LNCAP (cell line): ENCODE results near the gene SDHAF3.

Source experiments
- TF ChIP-seq, protein P1 (sequence below): fragments of 450-650 bp; IDR thresholded peaks from 2 replicates; pipeline ENCODE4 v1.5.1; 2017; ENCODE audit warnings: mild to moderate bottlenecking

The SDHAF3 gene

DNA sequence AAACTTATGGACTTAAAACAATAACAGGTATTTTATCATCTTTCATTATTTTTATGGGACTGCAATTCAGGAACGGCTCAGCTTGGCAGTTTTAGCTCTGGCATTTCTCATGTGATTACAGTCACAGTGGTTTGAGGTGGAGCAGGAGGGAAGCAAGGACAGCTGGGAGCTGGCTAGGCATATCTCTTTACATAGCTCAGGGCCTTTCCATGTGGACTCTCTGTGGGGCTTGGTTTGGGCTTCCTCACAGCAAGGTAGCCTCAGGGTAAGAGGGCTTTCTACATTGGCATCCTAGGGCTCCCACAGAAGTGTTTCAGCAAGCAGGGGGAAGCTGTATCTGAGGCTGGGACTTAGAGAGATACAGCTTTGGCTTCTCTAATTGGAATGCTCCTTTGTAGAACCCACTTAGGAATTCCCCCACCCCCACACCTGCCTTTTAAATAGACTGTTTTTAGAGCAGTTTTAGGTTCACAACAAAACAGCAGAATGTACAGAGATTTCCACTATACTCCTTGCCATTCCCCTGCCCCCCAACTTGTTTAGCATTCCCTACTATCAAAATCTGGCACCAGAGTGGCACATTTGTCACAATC lies 26.6 kb upstream of the SDHAF3 start:
- TF ChIP-seq, protein P1, sequence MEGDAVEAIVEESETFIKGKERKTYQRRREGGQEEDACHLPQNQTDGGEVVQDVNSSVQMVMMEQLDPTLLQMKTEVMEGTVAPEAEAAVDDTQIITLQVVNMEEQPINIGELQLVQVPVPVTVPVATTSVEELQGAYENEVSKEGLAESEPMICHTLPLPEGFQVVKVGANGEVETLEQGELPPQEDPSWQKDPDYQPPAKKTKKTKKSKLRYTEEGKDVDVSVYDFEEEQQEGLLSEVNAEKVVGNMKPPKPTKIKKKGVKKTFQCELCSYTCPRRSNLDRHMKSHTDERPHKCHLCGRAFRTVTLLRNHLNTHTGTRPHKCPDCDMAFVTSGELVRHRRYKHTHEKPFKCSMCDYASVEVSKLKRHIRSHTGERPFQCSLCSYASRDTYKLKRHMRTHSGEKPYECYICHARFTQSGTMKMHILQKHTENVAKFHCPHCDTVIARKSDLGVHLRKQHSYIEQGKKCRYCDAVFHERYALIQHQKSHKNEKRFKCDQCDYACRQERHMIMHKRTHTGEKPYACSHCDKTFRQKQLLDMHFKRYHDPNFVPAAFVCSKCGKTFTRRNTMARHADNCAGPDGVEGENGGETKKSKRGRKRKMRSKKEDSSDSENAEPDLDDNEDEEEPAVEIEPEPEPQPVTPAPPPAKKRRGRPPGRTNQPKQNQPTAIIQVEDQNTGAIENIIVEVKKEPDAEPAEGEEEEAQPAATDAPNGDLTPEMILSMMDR, result no peak

DNA sequence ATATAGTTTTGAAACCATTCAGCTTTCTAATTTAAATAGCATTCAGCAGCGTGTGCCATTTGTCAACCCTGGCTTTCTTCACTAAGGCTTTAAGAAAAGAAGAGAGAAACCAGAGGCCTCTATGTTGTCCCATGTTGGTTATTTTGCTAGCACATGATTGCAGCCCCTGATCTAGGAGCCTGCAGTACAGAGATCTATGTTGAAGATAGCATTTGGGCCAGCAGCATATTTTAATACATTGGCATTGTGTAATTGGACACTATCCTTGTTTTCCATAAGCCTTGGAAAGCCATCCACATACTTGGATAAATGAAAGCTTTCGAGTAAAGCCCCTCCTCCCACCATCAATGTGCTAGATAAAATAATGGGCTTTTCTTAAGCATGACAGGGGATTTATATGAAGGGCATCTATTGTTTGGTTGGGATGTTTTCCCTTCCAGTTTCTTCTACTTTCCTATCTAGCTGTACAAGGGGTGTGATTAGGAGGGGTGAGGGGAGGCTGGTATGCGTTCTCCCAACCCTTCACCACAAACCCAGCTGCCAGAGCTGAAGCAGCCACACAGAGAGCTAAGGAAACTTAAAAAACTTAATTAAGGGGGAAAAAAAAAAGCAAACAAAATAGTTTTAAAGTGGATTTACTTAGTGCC lies 23.1 kb upstream of the SDHAF3 start:
- TF ChIP-seq, protein P1, result no peak

DNA sequence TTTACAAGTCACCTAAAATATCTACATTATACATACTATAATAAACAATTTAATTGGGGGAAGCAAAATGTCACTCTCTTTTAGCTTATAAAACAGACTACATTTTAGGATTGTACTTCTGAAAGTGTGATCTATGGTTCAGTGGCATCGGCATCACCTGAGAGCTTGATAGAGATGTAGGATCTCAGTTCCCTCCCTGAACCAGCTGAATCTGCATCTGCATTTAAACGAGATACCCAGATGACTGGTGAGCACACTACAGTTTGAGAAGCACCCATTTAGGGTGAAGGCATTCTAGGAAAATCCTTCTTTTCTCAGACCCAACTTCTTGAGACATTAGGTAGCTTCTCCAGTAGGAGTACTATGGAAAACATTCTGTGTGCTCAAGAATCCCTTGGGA lies 21.5 kb upstream of the SDHAF3 start:
- TF ChIP-seq, protein P1, result no peak

DNA sequence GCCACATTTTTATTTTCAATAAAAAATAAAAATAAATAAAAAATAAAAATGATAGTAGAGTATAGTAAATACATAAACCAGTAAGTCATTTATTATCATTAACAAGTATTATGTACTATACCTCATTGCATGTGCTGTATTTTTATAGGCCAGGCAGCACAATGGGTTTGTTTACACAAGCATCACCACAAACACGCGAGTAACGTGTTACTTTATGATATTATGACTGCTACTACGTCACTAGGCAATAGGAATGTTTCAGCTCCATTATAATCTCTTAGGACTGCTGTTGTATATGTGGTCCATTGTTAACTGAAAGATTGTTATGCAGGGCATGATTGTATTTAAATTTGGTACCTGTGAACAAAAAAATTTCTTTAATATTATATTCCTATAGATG lies 20.8 kb upstream of the SDHAF3 start:
- TF ChIP-seq, protein P1, result no peak

DNA sequence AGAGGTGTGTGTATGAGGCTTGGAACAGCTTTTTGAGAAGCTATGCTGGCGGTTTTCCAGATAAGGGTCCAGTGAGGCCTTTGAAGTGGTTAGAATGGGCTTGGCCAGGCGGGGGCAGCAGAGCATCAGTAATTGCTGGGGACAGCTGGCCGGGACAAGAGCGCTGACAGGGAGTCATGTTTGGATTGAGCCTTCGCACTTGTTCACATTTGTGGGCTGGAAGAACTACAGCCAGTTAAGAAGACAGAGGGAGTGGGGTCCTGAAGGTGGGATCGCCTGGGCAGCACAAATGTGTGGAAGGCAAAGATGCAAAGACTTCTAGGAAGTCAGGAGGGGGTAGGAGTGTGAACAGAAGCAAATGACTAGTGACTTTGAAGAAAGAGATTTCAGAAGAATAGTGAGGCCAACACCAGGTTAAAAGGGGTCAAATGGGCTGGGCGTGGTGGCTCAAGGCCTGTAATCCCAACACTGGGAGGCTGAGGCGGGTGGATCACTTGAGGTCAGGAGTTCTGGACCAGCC lies 12.7 kb upstream of the SDHAF3 start:
- TF ChIP-seq, protein P1, result peak; percentile 79

DNA sequence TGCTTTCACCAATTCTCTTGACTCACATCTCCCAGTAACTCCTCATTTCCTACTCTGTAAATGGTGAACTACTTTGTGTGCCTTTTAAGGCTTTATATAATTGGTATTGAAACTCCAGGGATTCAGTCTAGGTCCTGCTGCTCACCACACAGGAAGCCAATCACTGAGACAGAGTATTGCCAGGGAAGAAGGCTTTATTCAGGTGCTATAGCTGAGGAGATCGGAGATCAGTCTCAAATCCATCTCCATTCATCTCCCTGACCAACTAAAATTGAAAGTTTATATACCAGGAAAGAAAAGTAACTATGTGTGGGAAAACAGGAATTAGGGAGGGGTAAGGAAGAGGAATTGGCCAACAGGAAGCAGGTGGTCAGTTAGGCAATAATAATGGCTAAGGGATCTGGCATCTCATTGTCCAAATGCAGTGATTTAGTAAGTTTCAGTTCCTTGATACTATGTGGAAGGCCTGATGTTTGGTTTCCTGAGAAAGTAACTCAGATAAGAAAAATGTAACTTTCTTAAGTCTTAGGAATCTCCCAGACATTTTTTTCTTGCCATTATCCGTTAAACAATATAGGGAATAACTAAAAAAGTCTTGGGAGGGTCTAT lies 10.2 kb upstream of the SDHAF3 start:
- TF ChIP-seq, protein P1, result no peak

DNA sequence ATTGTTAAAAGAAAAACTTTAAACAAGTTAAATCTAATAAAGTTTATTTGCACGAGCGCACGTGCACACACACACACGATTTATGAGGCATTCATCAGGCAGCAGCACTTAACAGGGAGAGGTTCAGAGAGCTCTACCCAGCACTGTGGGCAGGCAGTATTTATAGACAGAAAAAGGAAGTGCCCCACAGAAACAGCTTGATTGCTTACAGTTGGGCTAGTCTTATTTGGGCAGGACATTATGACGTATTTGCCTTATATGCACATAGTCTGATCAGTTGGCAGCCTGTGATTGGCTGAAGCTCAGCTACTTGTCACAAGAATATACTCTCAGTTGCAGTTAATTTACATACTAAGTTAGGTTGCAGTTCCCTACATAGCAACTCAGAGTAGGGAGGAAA lies 1.2 kb upstream of the SDHAF3 start:
- TF ChIP-seq, protein P1, result no peak
